SK-N-MC (cell line): Measurements from ENCODE around the gene SLC7A6OS.

Experiments used
- DNase-seq: peaks from one replicate; pipeline ENCODE4 v3.0.0-alpha.2; 2011; ENCODE audit warnings: low read depth, low spot score
- H3K27ac ChIP-seq: fragments of 200-600 bp; sonication (generic); 2 replicates; pipeline ENCODE4 v1.5.1; 2016; ENCODE audit warnings: mixed run types
- H3K36me3 ChIP-seq: fragments of 200-600 bp; sonication (generic); 2 replicates; pipeline ENCODE4 v1.6.1; 2017; ENCODE audit warnings: antibody characterized with exemption, low read length, mixed read lengths; ENCODE audit not compliant: insufficient read depth
- H3K4me3 ChIP-seq: fragments of 200-600 bp; sonication (generic); 2 replicates; pipeline ENCODE4 v1.5.1; 2016
- H3K9ac ChIP-seq: fragments of 200-600 bp; sonication (generic); 2 replicates; pipeline ENCODE4 v1.8.0; 2017; ENCODE audit warnings: mixed run types, mixed read lengths; ENCODE audit not compliant: insufficient read length
- H3K9me3 ChIP-seq: fragments of 200-600 bp; sonication (generic); 2 replicates; pipeline ENCODE4 v1.6.1; 2017; ENCODE audit warnings: low read depth, mild to moderate bottlenecking, antibody characterized with exemption, low read length, moderate library complexity, mixed read lengths
- EZH2 ChIP-seq: fragments of 200-600 bp; sonication (generic); IDR thresholded peaks from one replicate; pipeline ENCODE4 v1.6.1; 2017; ENCODE audit warnings: antibody characterized with exemption
- FOXP2 ChIP-seq: optimal IDR thresholded peaks from 2 replicates; pipeline ENCODE3; 2011; ENCODE audit warnings: mild to moderate bottlenecking, moderate library complexity; ENCODE audit not compliant: insufficient read depth; ENCODE audit errors: extremely low read length, control extremely low read depth
- POLR2AphosphoS5 ChIP-seq: IDR thresholded peaks from 2 replicates; pipeline ENCODE4 v1.6.1; 2012; ENCODE audit warnings: mild to moderate bottlenecking, low read depth, low read length, borderline replicate concordance

SLC7A6OS gene

GRCh38 chr16:68310774-68311511 lies at the start of gene SLC7A6OS, which contains the start of gene PRMT7:
SLC7A6OS (minus strand) TSS chr16:68310946; CDS start chr16:68310926, 20 bp downstream.
PRMT7 (plus strand) TSS chr16:68311019; CDS start chr16:68315980, 4,961 bp downstream.
- no peak for DNase-seq
- H3K9me3 ChIP-seq: no peaks in the 10 kb centered on the region
- H3K36me3 ChIP-seq: peaks cover 11% of the 10 kb centered on the region; the same call in 1 of the 2 replicates
- peak within 1 kb of the TSS; percentile 31; the same call in 1 of the 2 replicates for H3K27ac ChIP-seq
- peak within 1 kb of the TSS; percentile 88 for H3K4me3 ChIP-seq
- TF ChIP-seq POLR2AphosphoS5 (peak; percentile 90), FOXP2 (no peak)
- peak within 1 kb of the TSS; percentile 86 for H3K9ac ChIP-seq

- Histone ChIP-seq H3K36me3 (no peaks in the 10 kb centered on the region; the same call in 1 of the 2 replicates), H3K4me3 (no peak overlapping the region), H3K27ac (no peak overlapping the region), H3K9me3 (no peaks in the 10 kb centered on the region), H3K9ac (no peak overlapping the region)
- DNase-seq: no peak
- TF ChIP-seq EZH2 (no peak), FOXP2 (no peak), POLR2AphosphoS5 (no peak)
Measured at GRCh38 chr16:68359398-68360191, 48.8 kb upstream of the SLC7A6OS start.

- H3K36me3 ChIP-seq: no peaks in the 10 kb centered on the region; the same call in 1 of the 2 replicates
- no peak overlapping the region for H3K27ac ChIP-seq
- H3K9ac ChIP-seq: no peak overlapping the region
- H3K4me3 ChIP-seq: no peak overlapping the region
- no peak for DNase-seq
- no peaks in the 10 kb centered on the region for H3K9me3 ChIP-seq
- TF ChIP-seq FOXP2: no peak
- no peak for TF ChIP-seq EZH2
- no peak for TF ChIP-seq POLR2AphosphoS5
Measured at GRCh38 chr16:68358951-68359350, 48.2 kb upstream of the SLC7A6OS start.

GRCh38 chr16:68357923-68358322 lies 47.2 kb upstream of the SLC7A6OS start:
- no peak overlapping the region for H3K27ac ChIP-seq
- no peaks in the 10 kb centered on the region for H3K9me3 ChIP-seq
- no peak overlapping the region for H3K9ac ChIP-seq
- no peaks in the 10 kb centered on the region; the same call in 1 of the 2 replicates for H3K36me3 ChIP-seq
- no peak for DNase-seq
- no peak overlapping the region for H3K4me3 ChIP-seq
- TF ChIP-seq POLR2AphosphoS5 (no peak), EZH2 (no peak), FOXP2 (no peak)

GRCh38 chr16:68357521-68357922 lies 46.8 kb upstream of the SLC7A6OS start:
- H3K9me3 ChIP-seq: no peaks in the 10 kb centered on the region
- H3K4me3 ChIP-seq: no peak overlapping the region
- TF ChIP-seq POLR2AphosphoS5 (no peak), EZH2 (no peak), FOXP2 (no peak)
- H3K27ac ChIP-seq: no peak overlapping the region
- H3K36me3 ChIP-seq: no peaks in the 10 kb centered on the region; the same call in 1 of the 2 replicates
- no peak for DNase-seq
- H3K9ac ChIP-seq: no peak overlapping the region

GRCh38 chr16:68356919-68357286 lies 46.2 kb upstream of the SLC7A6OS start:
- no peak for TF ChIP-seq POLR2AphosphoS5
- no peak for TF ChIP-seq EZH2
- no peak for TF ChIP-seq FOXP2
- Histone ChIP-seq H3K27ac (no peak overlapping the region), H3K4me3 (no peak overlapping the region), H3K9me3 (no peaks in the 10 kb centered on the region), H3K9ac (no peak overlapping the region), H3K36me3 (no peaks in the 10 kb centered on the region; the same call in 1 of the 2 replicates)
- no peak for DNase-seq

GRCh38 chr16:68356249-68356918 lies 45.6 kb upstream of the SLC7A6OS start:
- H3K27ac ChIP-seq: no peak overlapping the region
- no peak for TF ChIP-seq POLR2AphosphoS5
- no peak for TF ChIP-seq EZH2
- TF ChIP-seq FOXP2: no peak
- DNase-seq: no peak
- no peaks in the 10 kb centered on the region for H3K9me3 ChIP-seq
- no peaks in the 10 kb centered on the region; the same call in 1 of the 2 replicates for H3K36me3 ChIP-seq
- no peak overlapping the region for H3K4me3 ChIP-seq
- no peak overlapping the region for H3K9ac ChIP-seq
